K562 (cell line): ENCODE data around the gene SMOC2. TPM values are rescaled to one million over a fixed set of nuclear protein-coding genes. Genes with fewer than 3 reads are reported as not detected.

ENCODE experiments used
- ATAC-seq: fragments of 200-7000 bp; cut with Tn5 transposase; 3 replicates; pipeline ENCODE4 v1.9.1; 2020; ENCODE audit warnings: moderate library complexity
- BruUV-seq: library from RNA; stranded (reverse); fragments of 400-500 nt; replicated peaks from 2 replicates; lab custom pipeline; 2021; lab: Mats Ljungman, UMichigan
- CTCF ChIA-PET: fragments of 300-600 bp; formaldehyde crosslinking; extraction: SDS; loops from one replicate; lab custom pipeline; 2021; ENCODE audit warnings: low intra/inter-chr PET ratio; lab: Yijun Ruan, JAX
- POLR2A ChIA-PET: fragments of 300-600, 350-650 bp; sonication (Branson Sonifier 250); formaldehyde crosslinking; extraction: SDS; loops from one replicate; lab custom pipeline; 2021; ENCODE audit warnings: antibody characterized with exemption, inconsistent platforms; lab: Yijun Ruan, JAX
- DNase-seq, 4 experiments: peaks; one replicate each; pipeline versions ENCODE4 v3.0.0 to v3.0.0-alpha.2; 2011 to 2018; ENCODE audit warnings: low spot score in 3 of 4, mixed read lengths in 3 of 4; ENCODE audit errors: extremely low read depth in 1 of 4
- FAIRE-seq: peaks from 2 replicates; lab custom pipeline; 2011; peaks lifted over from hg19 to GRCh38; lab: Jason Lieb, UNC
- H2AFZ ChIP-seq: 2 replicates; pipeline ENCODE4 v1.6.0; 2011; ENCODE audit warnings: low read depth, low read length, control low read depth, inconsistent platforms
- H3K27ac ChIP-seq: fragments of 200-600 bp; 3 replicates; pipeline ENCODE4 v1.8.0; 2011; ENCODE audit warnings: low read depth, mild to moderate bottlenecking, control low read depth, inconsistent platforms, low read length, moderate library complexity, mixed read lengths; ENCODE audit errors: extremely low read depth
- H3K27me3 ChIP-seq, 2 experiments: fragments of 300-600 bp in 1 of 2; 2 replicates in 1 of 2; 3 replicates in 1 of 2; pipeline versions ENCODE4 v1.6.0 to v1.8.0; 2011; ENCODE audit warnings: inconsistent platforms in 2 of 2, low read length in 2 of 2, mild to moderate bottlenecking in 1 of 2, mixed read lengths in 1 of 2, moderate library complexity in 1 of 2; ENCODE audit not compliant: control insufficient read depth in 2 of 2, insufficient read depth in 2 of 2
- H3K36me3 ChIP-seq: fragments of 300-600 bp; 3 replicates; pipeline ENCODE4 v1.8.0; 2011; ENCODE audit warnings: mild to moderate bottlenecking, low read length, inconsistent platforms; ENCODE audit not compliant: control insufficient read depth, insufficient read depth
- H3K4me1 ChIP-seq, 2 experiments: fragments of 200-600 bp in 1 of 2; replicated peaks in 1 of 2; 2 replicates in 1 of 2; 3 replicates in 1 of 2; pipeline versions ENCODE4 v1.5.1 to v1.8.0; 2011; ENCODE audit warnings: inconsistent platforms in 2 of 2, low read length in 2 of 2, mild to moderate bottlenecking in 1 of 2, mixed read lengths in 1 of 2, moderate library complexity in 1 of 2; ENCODE audit not compliant: control insufficient read depth in 2 of 2, insufficient read depth in 2 of 2
- H3K4me2 ChIP-seq: 2 replicates; pipeline ENCODE4 v1.6.1; 2011; ENCODE audit warnings: low read length, control low read depth, inconsistent platforms, mixed read lengths; ENCODE audit not compliant: insufficient read depth
- H3K4me3 ChIP-seq: fragments of 200-600 bp; sonication (generic), shearing (Covaris generic); 2 replicates; pipeline ENCODE4 v1.5.1; 2016; ENCODE audit warnings: control low read depth, inconsistent platforms
- H3K79me2 ChIP-seq: fragments of 200-600 bp; 3 replicates; pipeline ENCODE4 v1.8.0; 2011; ENCODE audit warnings: low read length, inconsistent platforms; ENCODE audit not compliant: control insufficient read depth, insufficient read depth
- H3K9ac ChIP-seq, 2 experiments: 2 replicates each; pipeline versions ENCODE4 v1.6.0 to v1.6.1; 2011; ENCODE audit warnings: low read depth in 2 of 2, low read length in 2 of 2, control low read depth in 1 of 2, inconsistent platforms in 1 of 2, mild to moderate bottlenecking in 1 of 2, mixed read lengths in 1 of 2; ENCODE audit not compliant: insufficient read depth in 1 of 2
- H3K9me1 ChIP-seq: one replicate; pipeline ENCODE4 v1.6.0; 2011; ENCODE audit warnings: inconsistent platforms, mild to moderate bottlenecking, low read length, moderate library complexity; ENCODE audit not compliant: control insufficient read depth, insufficient read depth
- H3K9me3 ChIP-seq: replicated peaks from 2 replicates; pipeline ENCODE4 v1.5.1; 2011; ENCODE audit warnings: low read depth, low read length, inconsistent platforms; ENCODE audit not compliant: control insufficient read depth, insufficient read depth
- H4K20me1 ChIP-seq: replicated peaks from 2 replicates; pipeline ENCODE4 v1.6.1; 2011; ENCODE audit warnings: low read length, inconsistent platforms, mixed read lengths; ENCODE audit not compliant: control insufficient read depth, insufficient read depth
- ATF1 ChIP-seq, 2 experiments: fragments of 450-650 bp in 1 of 2; IDR thresholded peaks; 2 replicates each; pipeline ENCODE4 v1.6.1; 2016; ENCODE audit warnings: missing compliant biosample characterization in 1 of 2, missing genetic modification characterization in 1 of 2
- CC2D1A ChIP-seq: fragments of 450-650 bp; IDR thresholded peaks from 2 replicates; pipeline ENCODE4 v1.6.1; 2017; ENCODE audit warnings: mild to moderate bottlenecking
- CCAR2 ChIP-seq: fragments of 200-400 bp; formaldehyde crosslinking; IDR thresholded peaks from 2 replicates; pipeline ENCODE4 v1.6.1; 2017; ENCODE audit warnings: mild to moderate bottlenecking, low read depth, low read length
- DACH1 ChIP-seq: fragments of 450-650 bp; IDR thresholded peaks from 2 replicates; pipeline ENCODE4 v1.6.1; 2018; ENCODE audit not compliant: partially characterized antibody
- FOXA1 ChIP-seq: fragments of 450-650 bp; IDR thresholded peaks from 2 replicates; pipeline ENCODE4 v1.6.1; 2016; ENCODE audit warnings: mild to moderate bottlenecking, borderline replicate concordance
- FOXJ2 ChIP-seq: fragments of 200-800 bp; sonication (Bioruptor generic); IDR thresholded peaks from 2 replicates; pipeline ENCODE4 v1.6.1; 2016; ENCODE audit warnings: missing genetic modification characterization, missing compliant biosample characterization
- GMEB1 ChIP-seq: fragments of 250-450 bp; sonication (Bioruptor Pico); IDR thresholded peaks from 2 replicates; pipeline ENCODE4 v1.4.0; 2020; ENCODE audit warnings: mild to moderate bottlenecking
- HMBOX1 ChIP-seq: sonication (generic); IDR thresholded peaks from 2 replicates; pipeline ENCODE4 v1.6.1; 2016
- KAT7 ChIP-seq: sonication (generic); formaldehyde crosslinking; IDR thresholded peaks from 2 replicates; pipeline ENCODE4 v1.8.0; 2022; ENCODE audit warnings: missing genetic modification reagents, mild to moderate bottlenecking, borderline replicate concordance
- MCM5 ChIP-seq: fragments of 450-650 bp; IDR thresholded peaks from 2 replicates; pipeline ENCODE4 v1.6.1; 2016; ENCODE audit warnings: low read depth
- MEF2A ChIP-seq: IDR thresholded peaks from 2 replicates; pipeline ENCODE4 v1.6.1; 2011; ENCODE audit warnings: low read depth, mild to moderate bottlenecking, low read length, moderate library complexity; ENCODE audit not compliant: control insufficient read depth
- NCOR1 ChIP-seq: fragments of 450-650 bp; IDR thresholded peaks from 2 replicates; pipeline ENCODE4 v1.6.1; 2016; ENCODE audit warnings: mild to moderate bottlenecking, moderate library complexity
- NR3C1 ChIP-seq: sonication (generic); formaldehyde crosslinking; IDR thresholded peaks from 2 replicates; pipeline ENCODE4 v1.8.1; 2022; ENCODE audit warnings: missing genetic modification reagents
- POLR3A ChIP-seq: IDR thresholded peaks from 2 replicates; pipeline ENCODE4 v1.6.1; 2011; ENCODE audit warnings: borderline replicate concordance, mild to moderate bottlenecking, moderate library complexity; ENCODE audit not compliant: insufficient read length, insufficient read depth; ENCODE audit errors: extremely low read depth
- RAD21 ChIP-seq, 2 experiments: fragments of 250-450 bp in 1 of 2; fragments of 450-650 bp in 1 of 2; sonication (Bioruptor Pico) in 1 of 2; formaldehyde crosslinking in 1 of 2; IDR thresholded peaks in 1 of 2; conservative IDR thresholded peaks in 1 of 2; 2 replicates each; pipeline versions ENCODE4 v1.4.0 to v1.8.0; 2020 to 2022; ENCODE audit warnings: mild to moderate bottlenecking in 2 of 2, moderate library complexity in 1 of 2
- SMAD2 ChIP-seq: fragments of 150-350 bp; IDR thresholded peaks from 2 replicates; pipeline ENCODE4 v1.6.1; 2014; ENCODE audit warnings: low read depth, mild to moderate bottlenecking, low read length
- SMARCA4 ChIP-seq: fragments of 450-650 bp; IDR thresholded peaks from 2 replicates; pipeline ENCODE4 v1.6.1; 2016
- SRSF1 ChIP-seq: fragments of 200-400 bp; formaldehyde crosslinking; IDR thresholded peaks from 2 replicates; pipeline ENCODE4 v1.6.1; 2017; ENCODE audit warnings: mild to moderate bottlenecking, low read depth, low read length, moderate library complexity
- ZKSCAN8 ChIP-seq: fragments of 200-800 bp; sonication (Bioruptor generic); IDR thresholded peaks from 2 replicates; pipeline ENCODE4 v1.6.1; 2016; ENCODE audit warnings: missing genetic modification characterization, missing compliant biosample characterization
- ZNF133 ChIP-seq: fragments of 250-450 bp; sonication (Bioruptor Pico); IDR thresholded peaks from 2 replicates; pipeline ENCODE4 v1.4.0; 2020; ENCODE audit warnings: mild to moderate bottlenecking
- ZNF277 ChIP-seq: fragments of 250-450 bp; sonication (Bioruptor Pico); IDR thresholded peaks from 2 replicates; pipeline ENCODE4 v1.8.0; 2022; ENCODE audit warnings: inconsistent platforms, mild to moderate bottlenecking, moderate library complexity, borderline replicate concordance
- ZNF41 ChIP-seq: fragments of 250-450 bp; sonication (Bioruptor Pico); conservative IDR thresholded peaks from 2 replicates; pipeline ENCODE4 v1.4.0; 2020; ENCODE audit warnings: mild to moderate bottlenecking
- WGBS: fragments of 100-300 bp; shearing (Covaris generic); methylation state at CpG from one replicate; pipeline ENCODE4 v1.1.6; 2016; ENCODE audit warnings: low coverage, mixed read lengths; ENCODE audit not compliant: insufficient coverage; ENCODE audit errors: missing lambda C conversion rate; 5-methylcytosine and 5-hydroxymethylcytosine counted together
- in situ Hi-C: fragments of 300-500 bp; cut with MboI; formaldehyde crosslinking; loops from 4 replicates; pipeline ENCODE4 v1.15.0; 2018; ENCODE audit warnings: inconsistent platforms, mixed read lengths
- intact Hi-C: fragments of 100-400 bp; cut with micrococcal nuclease; formaldehyde crosslinking; loops from 2 replicates; pipeline ENCODE4 v1.14.2; 2022
- polyA plus RNA-seq, 8 experiments: library from polyadenylated mRNA; depleted of rRNA in 4 of 8; stranded (reverse) in 5 of 8; unstranded in 3 of 8; fragments of >200 nt; fragmentation: Nextera tagmentation in 2 of 8; fragmentation: Illumina TruSeq in 1 of 8; extraction: Ambion mirVana in 2 of 8; extraction: Trizol in 1 of 8; gene quantifications; 2 replicates each; pipeline versions ENCODE4 v1.2.1 to v1.2.3, GENCODE V29; 2011 to 2014; ENCODE audit warnings: inconsistent platforms in 1 of 8, missing spikeins in 1 of 8
- total RNA-seq, 7 experiments: library from RNA; depleted of rRNA in 6 of 7; stranded (reverse); fragments of >200 nt in 6 of 7; fragmentation: Illumina TruSeq in 2 of 7; extraction: Trizol in 2 of 7; gene quantifications; 2 replicates each; pipeline versions ENCODE4 v1.2.1 to v1.2.3, GENCODE V29; 2011 to 2021; ENCODE audit warnings: low replicate concordance in 1 of 7

Gene SMOC2
- total and polyA plus RNA-seq, 9 of the 15 experiments (the other 6 are each of a cell fraction or from before 2014, with no cell fraction given): 0.45 to 2.3 (median 1.1) TPM

- TF ChIP-seq KAT7 (CRISPR knock-in tag) (no peak), HMBOX1 (no peak), POLR3A (no peak), NCOR1 (no peak), ZNF41 (CRISPR knock-in tag) (no peak), DACH1 (no peak), RAD21 (CRISPR knock-in tag; conservative IDR thresholded peaks at IDR 0.05 in 1 of 2, IDR thresholded peaks at IDR 0.05 in 1 of 2) (no peak), SMARCA4 (no peak), MCM5 (no peak), GMEB1 (no peak)
Measured at GRCh38 chr6:168602576-168602975, 161.6 kb downstream of the SMOC2 start (continued).

- Histone ChIP-seq H3K9me3 (no peaks in the 10 kb centered on the region), H3K4me1 (no peaks in the 10 kb centered on the region), H3K27ac (no peak overlapping the region), H3K9me1 (no peaks in the 10 kb centered on the region), H3K9ac (no peak overlapping the region), H3K4me2 (no peak overlapping the region), H2AFZ (no peak overlapping the region), H3K79me2 (no peaks in the 10 kb centered on the region), H3K27me3 (peaks cover 5 to 40% of the 10 kb centered on the region in 2 experiments; a peak in 4 of 5 replicates), H3K4me3 (no peak overlapping the region), H4K20me1 (no peaks in the 10 kb centered on the region), H3K36me3 (no peaks in the 10 kb centered on the region)
- WGBS: 24% methylated on average over 4 of the region's 4 CpGs
- in situ Hi-C loops (no loop called here), intact Hi-C loops (no loop called here)
- FAIRE-seq (no peak), DNase-seq (no peak), ATAC-seq (no peak)
- POLR2A ChIA-PET: no interaction called here
- no TSS peak for BruUV-seq
- CTCF ChIA-PET: no interaction called here
- TF ChIP-seq CCAR2 (no peak), FOXJ2 (tag) (no peak), ZNF277 (no peak), ZKSCAN8 (CRISPR knock-in tag) (no peak), ATF1 (CRISPR knock-in tag; IDR thresholded peaks at IDR 0.05) (no peak), ATF1 (tag; IDR thresholded peaks at IDR 0.05) (no peak), SRSF1 (no peak), MEF2A (no peak), SMAD2 (no peak), ZNF133 (no peak), CC2D1A (no peak), NR3C1 (CRISPR knock-in tag) (no peak), FOXA1 (no peak)
Measured at GRCh38 chr6:168603234-168603633, 162.2 kb downstream of the SMOC2 start.
